Large intestine (tissue), 3 donors: ENCODE measurements around the gene LY86. TPM values are rescaled to one million over a fixed set of nuclear protein-coding genes. Genes with fewer than 3 reads are reported as not detected.

Source experiments
- DNase-seq, 2 donors: peaks; one replicate each; pipeline versions ENCODE4 v3.0.0 to v3.0.0-alpha.2; 2013
- H3K27ac ChIP-seq: one replicate; pipeline ENCODE4 v1.5.1; 2013; ENCODE audit warnings: low read length
- H3K27me3 ChIP-seq: 2 replicates; pipeline ENCODE4 v1.6.1; 2013; ENCODE audit warnings: low read length; ENCODE audit not compliant: control insufficient read depth, insufficient read depth
- H3K36me3 ChIP-seq: 2 replicates; pipeline ENCODE4 v1.6.1; 2013; ENCODE audit warnings: low read length; ENCODE audit not compliant: control insufficient read depth, insufficient read depth
- H3K4me1 ChIP-seq: one replicate; pipeline ENCODE4 v1.6.1; 2013; ENCODE audit warnings: low read length; ENCODE audit not compliant: control insufficient read depth, insufficient read depth
- H3K4me3 ChIP-seq: one replicate; pipeline ENCODE4 v1.5.1; 2013; ENCODE audit warnings: low read length
- H3K9me3 ChIP-seq: one replicate; pipeline ENCODE4 v1.6.1; 2013; ENCODE audit warnings: mild to moderate bottlenecking, low read depth, low read length, moderate library complexity; ENCODE audit not compliant: control insufficient read depth
- WGBS: methylation state at CpG from one replicate; pipeline ENCODE4 v1.1.5; 2013; ENCODE audit warnings: low lambda C conversion rate; ENCODE audit not compliant: insufficient coverage; 5-methylcytosine and 5-hydroxymethylcytosine counted together
- polyA plus RNA-seq: library from polyadenylated mRNA; unstranded; fragments of 120-200 nt; gene quantifications from one replicate; pipeline ENCODE4 v1.2.1, GENCODE V29; 2013

The LY86 gene
- polyA plus RNA-seq, 1 donor, result 3.5 TPM

GRCh38 chr6:6622501-6622900 lies 34.0 kb downstream of the LY86 start:
- H3K27me3 ChIP-seq, result peaks cover 9% of the 10 kb centered on the region
- no peak overlapping the region for H3K27ac ChIP-seq
- no peaks in the 10 kb centered on the region for H3K9me3 ChIP-seq
- no peak for DNase-seq
- H3K36me3 ChIP-seq, result no peaks in the 10 kb centered on the region
- no peak overlapping the region for H3K4me3 ChIP-seq
- H3K4me1 ChIP-seq, result no peaks in the 10 kb centered on the region
- no CpG with 5 or more reads among the region's 1 CpG for WGBS

- Histone ChIP-seq H3K4me1 (no peaks in the 10 kb centered on the region), H3K27ac (no peak overlapping the region), H3K36me3 (no peaks in the 10 kb centered on the region), H3K4me3 (no peak overlapping the region), H3K9me3 (no peaks in the 10 kb centered on the region), H3K27me3 (peaks cover 12% of the 10 kb centered on the region)
- no peak for DNase-seq
- WGBS, result 17% methylated on average over 1 of the region's 1 CpG
These were observed 35.0 kb downstream of the LY86 start for GRCh38 chr6:6623553-6623952.

GRCh38 chr6:6624269-6624990 lies 35.9 kb downstream of the LY86 start:
- H3K9me3 ChIP-seq, result no peaks in the 10 kb centered on the region
- H3K36me3 ChIP-seq, result no peaks in the 10 kb centered on the region
- H3K27ac ChIP-seq, result no peak overlapping the region
- DNase-seq, result no peak
- 96% methylated on average over 5 of the region's 6 CpGs for WGBS
- peaks cover 16% of the 10 kb centered on the region for H3K27me3 ChIP-seq
- H3K4me3 ChIP-seq, result no peak overlapping the region
- H3K4me1 ChIP-seq, result no peaks in the 10 kb centered on the region

GRCh38 chr6:6626187-6626586 lies 37.7 kb downstream of the LY86 start:
- no peaks in the 10 kb centered on the region for H3K36me3 ChIP-seq
- DNase-seq, result no peak
- no CpG with 5 or more reads among the region's 6 CpGs for WGBS

DNA sequence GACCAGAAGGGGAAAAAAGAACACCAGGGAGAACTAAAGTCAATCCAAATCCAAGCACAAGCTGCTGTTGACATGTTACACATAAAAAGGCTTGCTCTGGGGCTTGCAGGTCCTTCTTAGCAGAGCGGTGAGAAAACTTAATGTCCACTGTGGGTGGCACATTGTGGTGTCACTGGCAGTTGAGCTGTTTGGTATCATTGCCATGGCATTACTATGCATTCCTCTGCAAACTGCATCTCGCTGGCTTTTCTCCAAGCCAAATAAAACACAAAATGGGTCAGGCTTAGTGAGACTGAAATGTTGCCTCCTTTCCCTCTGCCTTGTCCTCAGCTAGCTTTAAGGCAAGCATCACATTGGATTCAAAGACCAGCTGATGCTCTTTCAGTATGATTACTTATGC lies 40.9 kb downstream of the LY86 start:
- Histone ChIP-seq H3K4me3 (no peak overlapping the region), H3K36me3 (no peaks in the 10 kb centered on the region), H3K27me3 (peaks cover 20% of the 10 kb centered on the region), H3K4me1 (no peaks in the 10 kb centered on the region), H3K27ac (no peak overlapping the region), H3K9me3 (no peaks in the 10 kb centered on the region)
- DNase-seq, result no peak
- WGBS, result no CpG with 5 or more reads among the region's 2 CpGs

More at GRCh38 chr6:6626187-6626586, 37.7 kb downstream of the LY86 start:
- Histone ChIP-seq H3K27ac (no peak overlapping the region), H3K27me3 (peaks cover 17% of the 10 kb centered on the region), H3K4me3 (no peak overlapping the region), H3K4me1 (no peaks in the 10 kb centered on the region), H3K9me3 (no peaks in the 10 kb centered on the region)

DNA sequence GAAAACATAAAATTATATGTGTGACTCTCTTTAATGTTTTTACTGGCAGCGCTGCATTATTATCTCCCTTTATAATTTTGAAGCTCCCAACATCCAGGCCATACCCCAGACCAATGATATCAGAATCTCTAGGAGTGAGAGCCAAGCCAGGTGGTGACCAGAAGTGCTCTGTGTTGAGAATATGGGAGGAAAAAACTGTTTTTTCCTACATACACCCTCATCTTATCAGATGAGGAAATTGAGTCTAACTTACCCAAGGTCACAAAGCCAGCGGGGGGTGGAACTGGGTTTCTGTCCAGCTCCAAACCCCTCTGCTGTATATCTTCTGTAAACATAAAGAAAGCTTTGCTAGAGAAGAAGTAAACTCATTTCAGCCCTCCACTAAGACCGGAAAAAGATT lies 42.5 kb downstream of the LY86 start:
- Histone ChIP-seq H3K27ac (no peak overlapping the region), H3K9me3 (no peaks in the 10 kb centered on the region), H3K36me3 (no peaks in the 10 kb centered on the region), H3K27me3 (peaks cover 20% of the 10 kb centered on the region), H3K4me1 (no peaks in the 10 kb centered on the region), H3K4me3 (no peak overlapping the region)
- no peak for DNase-seq
- WGBS, result 100% methylated on average over 1 of the region's 3 CpGs

- DNase-seq, result no peak
- peaks cover 20% of the 10 kb centered on the region for H3K27me3 ChIP-seq
- no CpG with 5 or more reads among the region's 2 CpGs for WGBS
These were observed 43.2 kb downstream of the LY86 start for GRCh38 chr6:6631534-6632276.

GRCh38 chr6:6633898-6634734 lies 45.6 kb downstream of the LY86 start:
- no peaks in the 10 kb centered on the region for H3K36me3 ChIP-seq
- H3K9me3 ChIP-seq, result no peaks in the 10 kb centered on the region
- no peak overlapping the region for H3K27ac ChIP-seq
- H3K4me3 ChIP-seq, result no peak overlapping the region
- H3K4me1 ChIP-seq, result no peaks in the 10 kb centered on the region
- H3K27me3 ChIP-seq, result peaks cover 16% of the 10 kb centered on the region
- no peak for DNase-seq
- 86% methylated on average over 1 of the region's 6 CpGs for WGBS

More at GRCh38 chr6:6631534-6632276, 43.2 kb downstream of the LY86 start:
- Histone ChIP-seq H3K9me3 (no peaks in the 10 kb centered on the region), H3K36me3 (no peaks in the 10 kb centered on the region), H3K4me1 (no peaks in the 10 kb centered on the region), H3K4me3 (no peak overlapping the region), H3K27ac (no peak overlapping the region)

GRCh38 chr6:6634735-6635075 lies 46.2 kb downstream of the LY86 start:
- peaks cover 12% of the 10 kb centered on the region for H3K27me3 ChIP-seq

GRCh38 chr6:6635291-6635690 lies 46.8 kb downstream of the LY86 start:
- Histone ChIP-seq H3K4me1 (no peaks in the 10 kb centered on the region), H3K27me3 (peaks cover 12% of the 10 kb centered on the region), H3K36me3 (no peaks in the 10 kb centered on the region), H3K9me3 (no peaks in the 10 kb centered on the region), H3K27ac (no peak overlapping the region), H3K4me3 (no peak overlapping the region)
- no CpG with 5 or more reads among the region's 2 CpGs for WGBS
- DNase-seq, result no peak

More at GRCh38 chr6:6634735-6635075, 46.2 kb downstream of the LY86 start:
- Histone ChIP-seq H3K27ac (no peak overlapping the region), H3K4me1 (no peaks in the 10 kb centered on the region), H3K9me3 (no peaks in the 10 kb centered on the region), H3K4me3 (no peak overlapping the region), H3K36me3 (no peaks in the 10 kb centered on the region)
- no CpG with 5 or more reads among the region's 1 CpG for WGBS
- DNase-seq, result no peak
